Measurements from ENCODE around the gene SLC25A26.

The SLC25A26 gene

DNA sequence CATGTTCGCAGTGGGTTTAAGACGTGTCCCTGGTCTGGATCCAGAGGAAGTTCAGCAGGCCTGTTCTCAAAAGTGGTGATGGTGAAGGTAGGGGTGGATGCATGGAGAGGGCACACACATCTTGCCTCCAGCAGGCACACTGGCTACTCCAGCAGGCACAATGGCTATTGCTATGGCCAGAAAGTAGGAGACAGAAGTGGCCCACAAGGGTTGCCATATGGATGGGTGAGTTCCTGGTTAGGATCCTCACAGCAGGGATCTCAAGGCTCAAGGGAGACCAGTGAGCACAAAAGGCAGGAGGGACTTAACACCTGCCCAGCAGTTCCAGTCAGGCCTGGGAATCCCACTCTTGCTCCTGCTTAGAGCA lies 172.1 kb downstream of the SLC25A26 start:
- H3K79me2 ChIP-seq (ENCODE audit: control insufficient read depth, insufficient read depth, low read length, unreplicated experiment) = no peaks in the 10 kb centered on the region
- no peaks in the 10 kb centered on the region for H3K36me3 ChIP-seq (ENCODE audit: insufficient read depth, low read length)
- H3K4me3 ChIP-seq (ENCODE audit: low read depth, low read length) = no peak overlapping the region
- H3K4me1 ChIP-seq (ENCODE audit: control insufficient read depth, insufficient read depth, low read length, unreplicated experiment) = peaks cover 21% of the 10 kb centered on the region
- no peaks in the 10 kb centered on the region for H3K27me3 ChIP-seq (ENCODE audit: insufficient read depth, low read length)
- H3K27ac ChIP-seq (ENCODE audit: low read depth, low read length) = 0 out of 2 replicates have a peak overlapping the region, but pooled peaks have one; percentile 2
- H2AFZ ChIP-seq (ENCODE audit: low read length, unreplicated experiment) = no peak overlapping the region

DNA sequence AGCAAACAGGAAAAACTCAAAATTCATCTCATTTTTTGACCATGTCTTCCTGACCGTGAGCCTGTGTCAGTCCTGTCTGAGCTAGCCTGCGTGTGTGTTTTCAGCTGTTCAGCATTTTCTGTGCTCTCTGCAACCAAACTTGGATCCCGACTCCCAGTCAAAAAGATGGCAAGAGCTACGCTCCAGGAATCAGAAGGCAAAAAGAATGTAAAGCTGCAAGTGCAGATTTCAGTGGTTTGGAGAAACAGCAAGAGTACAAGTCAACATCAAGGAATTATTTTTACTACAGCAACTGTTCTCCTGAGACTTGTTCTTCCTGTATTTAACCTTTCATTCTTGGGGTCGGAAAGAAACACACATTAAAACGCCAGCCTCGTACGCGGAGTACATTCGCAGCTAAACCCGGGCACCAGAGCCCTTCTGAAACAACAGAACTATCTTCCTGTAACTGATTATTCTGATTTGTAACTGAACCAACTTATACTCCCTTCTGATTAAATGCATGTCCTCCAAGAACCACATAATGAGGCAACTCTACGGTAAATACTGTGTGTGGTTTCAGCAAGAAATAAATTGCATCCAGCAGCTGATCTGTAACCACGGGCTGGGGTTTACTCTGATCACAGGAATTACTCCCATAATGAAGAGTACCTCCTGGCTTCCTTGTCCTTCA lies 172.7 kb downstream of the SLC25A26 start:
- Histone ChIP-seq H2AFZ (ENCODE audit: low read length, unreplicated experiment) (peak overlapping the region; percentile 12), H3K79me2 (ENCODE audit: control insufficient read depth, insufficient read depth, low read length, unreplicated experiment) (no peaks in the 10 kb centered on the region), H3K4me3 (ENCODE audit: low read depth, low read length) (peak overlapping the region; percentile 29), H3K27me3 (ENCODE audit: insufficient read depth, low read length) (no peaks in the 10 kb centered on the region), H3K27ac (ENCODE audit: low read depth, low read length) (peak overlapping the region; percentile 34; the same call in 1 of the 2 replicates), H3K4me1 (ENCODE audit: control insufficient read depth, insufficient read depth, low read length, unreplicated experiment) (peaks cover 21% of the 10 kb centered on the region), H3K36me3 (ENCODE audit: insufficient read depth, low read length) (no peaks in the 10 kb centered on the region)

DNA sequence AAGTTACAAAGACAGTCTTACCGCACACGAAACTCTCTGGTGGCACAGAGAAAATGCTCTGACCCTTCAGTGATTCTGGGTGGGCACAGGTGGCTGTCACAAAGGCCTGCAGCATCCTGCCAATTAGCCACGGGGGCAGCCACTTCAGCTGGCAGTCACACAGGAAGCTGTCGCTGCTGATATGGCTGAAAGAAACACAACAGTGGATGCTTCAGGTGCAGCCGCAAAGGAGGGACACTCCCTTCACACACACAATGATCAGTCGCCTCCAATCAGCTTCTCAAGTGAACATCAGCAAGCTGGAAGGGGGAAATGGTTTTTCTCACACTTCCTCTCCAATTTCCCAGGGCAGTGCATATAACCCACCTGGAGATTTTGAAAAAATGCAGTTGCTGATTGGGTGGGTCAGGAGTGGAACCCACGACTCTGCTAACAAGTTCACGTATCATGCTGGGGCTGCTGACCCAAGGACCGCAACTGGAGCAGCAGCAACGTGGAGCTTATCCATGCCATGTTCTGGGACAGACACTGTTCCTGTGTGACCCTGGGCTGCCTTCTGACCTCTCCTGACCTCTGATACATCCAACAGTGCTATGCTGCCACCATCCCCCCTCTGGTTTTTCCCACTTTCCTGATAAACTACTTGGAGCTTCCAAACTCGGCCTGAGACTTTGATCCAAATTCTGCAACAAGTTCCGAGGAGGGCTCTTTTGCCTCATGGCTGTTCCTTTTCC lies 173.4 kb downstream of the SLC25A26 start:
- H3K4me1 ChIP-seq (ENCODE audit: control insufficient read depth, insufficient read depth, low read length, unreplicated experiment) = peaks cover 21% of the 10 kb centered on the region
- H3K79me2 ChIP-seq (ENCODE audit: control insufficient read depth, insufficient read depth, low read length, unreplicated experiment) = no peaks in the 10 kb centered on the region
- H2AFZ ChIP-seq (ENCODE audit: low read length, unreplicated experiment) = peak overlapping the region; percentile 33
- H3K27me3 ChIP-seq (ENCODE audit: insufficient read depth, low read length) = no peaks in the 10 kb centered on the region
- H3K4me3 ChIP-seq (ENCODE audit: low read depth, low read length) = 0 out of 2 replicates have a peak overlapping the region, but pooled peaks have one; percentile 40
- peak overlapping the region; percentile 34; the same call in 1 of the 2 replicates for H3K27ac ChIP-seq (ENCODE audit: low read depth, low read length)
- H3K36me3 ChIP-seq (ENCODE audit: insufficient read depth, low read length) = no peaks in the 10 kb centered on the region

GRCh38 chr3:66394753-66395249 lies 174.0 kb downstream of the SLC25A26 start:
- Histone ChIP-seq H3K36me3 (ENCODE audit: insufficient read depth, low read length) (no peaks in the 10 kb centered on the region), H2AFZ (ENCODE audit: low read length, unreplicated experiment) (peak overlapping the region; percentile 33), H3K27me3 (ENCODE audit: insufficient read depth, low read length) (no peaks in the 10 kb centered on the region), H3K27ac (ENCODE audit: low read depth, low read length) (peak overlapping the region; percentile 28; the same call in 1 of the 2 replicates), H3K79me2 (ENCODE audit: control insufficient read depth, insufficient read depth, low read length, unreplicated experiment) (no peaks in the 10 kb centered on the region), H3K4me1 (ENCODE audit: control insufficient read depth, insufficient read depth, low read length, unreplicated experiment) (peaks cover 21% of the 10 kb centered on the region), H3K4me3 (ENCODE audit: low read depth, low read length) (0 out of 2 replicates have a peak overlapping the region, but pooled peaks have one; percentile 40)

- Histone ChIP-seq H3K4me1 (ENCODE audit: control insufficient read depth, insufficient read depth, low read length, unreplicated experiment) (peaks cover 21% of the 10 kb centered on the region), H3K36me3 (ENCODE audit: insufficient read depth, low read length) (no peaks in the 10 kb centered on the region), H3K27me3 (ENCODE audit: insufficient read depth, low read length) (no peaks in the 10 kb centered on the region), H3K79me2 (ENCODE audit: control insufficient read depth, insufficient read depth, low read length, unreplicated experiment) (no peaks in the 10 kb centered on the region), H3K27ac (ENCODE audit: low read depth, low read length) (no peak overlapping the region), H3K4me3 (ENCODE audit: low read depth, low read length) (no peak overlapping the region), H2AFZ (ENCODE audit: low read length, unreplicated experiment) (no peak overlapping the region)
Observed at GRCh38 chr3:66395635-66396034, 174.8 kb downstream of the SLC25A26 start.

GRCh38 chr3:66396161-66396760 lies 175.5 kb downstream of the SLC25A26 start:
- no peak overlapping the region for H3K27ac ChIP-seq (ENCODE audit: low read depth, low read length)
- no peaks in the 10 kb centered on the region for H3K36me3 ChIP-seq (ENCODE audit: insufficient read depth, low read length)
- H3K4me3 ChIP-seq (ENCODE audit: low read depth, low read length) = no peak overlapping the region
- no peaks in the 10 kb centered on the region for H3K79me2 ChIP-seq (ENCODE audit: control insufficient read depth, insufficient read depth, low read length, unreplicated experiment)
- no peaks in the 10 kb centered on the region for H3K27me3 ChIP-seq (ENCODE audit: insufficient read depth, low read length)
- no peak overlapping the region for H2AFZ ChIP-seq (ENCODE audit: low read length, unreplicated experiment)
- peaks cover 21% of the 10 kb centered on the region for H3K4me1 ChIP-seq (ENCODE audit: control insufficient read depth, insufficient read depth, low read length, unreplicated experiment)

DNA sequence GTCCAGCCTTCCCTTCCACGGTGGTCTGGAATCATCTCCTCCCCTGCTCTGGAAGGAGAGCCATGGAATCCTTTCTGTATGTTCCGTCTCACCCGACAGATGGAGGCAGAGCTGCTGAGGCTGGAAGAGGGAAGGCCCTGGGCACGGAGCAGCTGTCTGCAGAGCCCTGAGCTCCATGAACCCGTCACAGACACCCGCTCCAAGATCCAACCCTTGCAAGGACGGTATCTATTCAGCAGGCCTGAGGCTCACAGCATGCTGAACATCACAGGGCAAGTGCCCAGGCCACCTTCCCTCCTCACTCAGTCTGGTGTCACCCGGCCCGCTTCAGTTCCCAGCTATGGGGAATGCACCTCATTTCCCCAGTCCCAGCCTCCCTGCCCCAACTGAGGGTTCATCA lies 176.1 kb downstream of the SLC25A26 start:
- Histone ChIP-seq H3K4me1 (ENCODE audit: control insufficient read depth, insufficient read depth, low read length, unreplicated experiment) (peaks cover 21% of the 10 kb centered on the region), H3K36me3 (ENCODE audit: insufficient read depth, low read length) (no peaks in the 10 kb centered on the region), H3K27me3 (ENCODE audit: insufficient read depth, low read length) (no peaks in the 10 kb centered on the region), H3K27ac (ENCODE audit: low read depth, low read length) (no peak overlapping the region), H3K79me2 (ENCODE audit: control insufficient read depth, insufficient read depth, low read length, unreplicated experiment) (no peaks in the 10 kb centered on the region), H2AFZ (ENCODE audit: low read length, unreplicated experiment) (no peak overlapping the region), H3K4me3 (ENCODE audit: low read depth, low read length) (no peak overlapping the region)

DNA sequence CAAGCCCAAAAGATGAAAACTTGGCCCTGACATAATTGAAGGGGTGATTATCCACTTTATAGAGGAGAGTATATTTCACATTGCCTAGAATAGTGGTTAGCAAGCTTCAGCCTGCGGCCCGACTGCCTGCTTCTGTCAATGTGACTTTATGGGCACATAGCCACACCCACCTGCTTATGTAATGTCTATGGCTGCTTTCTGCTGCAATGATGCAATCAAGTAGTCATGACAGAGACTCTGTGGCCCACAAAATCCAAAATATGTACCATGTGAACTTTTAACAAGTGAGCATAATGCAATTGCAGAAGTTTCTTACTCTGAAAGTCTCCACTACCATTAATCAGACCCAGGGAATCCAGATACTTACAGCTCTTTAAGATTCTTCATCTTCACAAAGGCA lies 176.9 kb downstream of the SLC25A26 start:
- Histone ChIP-seq H2AFZ (ENCODE audit: low read length, unreplicated experiment) (no peak overlapping the region), H3K79me2 (ENCODE audit: control insufficient read depth, insufficient read depth, low read length, unreplicated experiment) (no peaks in the 10 kb centered on the region), H3K27ac (ENCODE audit: low read depth, low read length) (no peak overlapping the region), H3K36me3 (ENCODE audit: insufficient read depth, low read length) (no peaks in the 10 kb centered on the region), H3K27me3 (ENCODE audit: insufficient read depth, low read length) (no peaks in the 10 kb centered on the region), H3K4me1 (ENCODE audit: control insufficient read depth, insufficient read depth, low read length, unreplicated experiment) (peaks cover 21% of the 10 kb centered on the region), H3K4me3 (ENCODE audit: low read depth, low read length) (no peak overlapping the region)

DNA sequence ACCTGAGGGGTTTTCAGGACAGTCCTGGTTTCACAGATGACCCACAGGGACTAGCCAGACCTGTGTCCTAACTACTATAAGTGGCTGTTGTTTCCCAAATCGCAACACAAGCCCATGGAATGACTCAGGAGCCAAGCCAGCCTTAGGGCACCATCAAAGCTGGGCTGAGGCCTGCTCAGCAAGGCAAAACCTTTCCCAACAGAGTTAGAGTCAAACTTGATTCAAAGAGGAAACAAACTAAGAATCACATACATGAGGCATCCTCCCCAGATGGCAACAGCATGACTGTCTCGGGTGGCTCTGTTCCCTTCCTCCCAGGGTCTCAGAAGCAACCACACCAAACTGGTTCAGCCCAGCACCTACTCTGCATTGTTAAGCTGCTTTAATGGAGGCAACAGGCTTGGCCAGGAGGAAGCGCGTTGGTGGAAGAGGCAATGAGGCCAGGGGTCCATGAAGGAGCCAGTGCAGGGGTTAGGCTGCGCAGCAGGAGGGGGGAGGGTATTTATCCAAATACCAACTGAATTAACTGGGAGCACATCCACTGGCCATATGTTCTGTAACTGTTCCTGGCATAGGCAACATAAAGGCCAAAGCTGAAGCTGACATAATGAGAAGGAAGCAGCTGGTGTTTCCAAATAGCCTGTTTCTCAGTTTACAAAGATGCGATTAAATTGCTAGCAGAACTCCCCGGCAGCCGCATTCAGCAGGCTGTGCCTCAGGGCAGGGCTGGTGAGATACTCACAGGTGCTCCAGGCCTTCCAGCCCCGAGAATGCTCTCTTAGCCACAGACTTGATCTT lies 177.6 kb downstream of the SLC25A26 start:
- H3K4me1 ChIP-seq (ENCODE audit: control insufficient read depth, insufficient read depth, low read length, unreplicated experiment) = peaks cover 14% of the 10 kb centered on the region
- no peak overlapping the region for H3K27ac ChIP-seq (ENCODE audit: low read depth, low read length)
- no peaks in the 10 kb centered on the region for H3K79me2 ChIP-seq (ENCODE audit: control insufficient read depth, insufficient read depth, low read length, unreplicated experiment)
- H3K27me3 ChIP-seq (ENCODE audit: insufficient read depth, low read length) = no peaks in the 10 kb centered on the region
- H2AFZ ChIP-seq (ENCODE audit: low read length, unreplicated experiment) = no peak overlapping the region
- no peaks in the 10 kb centered on the region for H3K36me3 ChIP-seq (ENCODE audit: insufficient read depth, low read length)
- H3K4me3 ChIP-seq (ENCODE audit: low read depth, low read length) = no peak overlapping the region

DNA sequence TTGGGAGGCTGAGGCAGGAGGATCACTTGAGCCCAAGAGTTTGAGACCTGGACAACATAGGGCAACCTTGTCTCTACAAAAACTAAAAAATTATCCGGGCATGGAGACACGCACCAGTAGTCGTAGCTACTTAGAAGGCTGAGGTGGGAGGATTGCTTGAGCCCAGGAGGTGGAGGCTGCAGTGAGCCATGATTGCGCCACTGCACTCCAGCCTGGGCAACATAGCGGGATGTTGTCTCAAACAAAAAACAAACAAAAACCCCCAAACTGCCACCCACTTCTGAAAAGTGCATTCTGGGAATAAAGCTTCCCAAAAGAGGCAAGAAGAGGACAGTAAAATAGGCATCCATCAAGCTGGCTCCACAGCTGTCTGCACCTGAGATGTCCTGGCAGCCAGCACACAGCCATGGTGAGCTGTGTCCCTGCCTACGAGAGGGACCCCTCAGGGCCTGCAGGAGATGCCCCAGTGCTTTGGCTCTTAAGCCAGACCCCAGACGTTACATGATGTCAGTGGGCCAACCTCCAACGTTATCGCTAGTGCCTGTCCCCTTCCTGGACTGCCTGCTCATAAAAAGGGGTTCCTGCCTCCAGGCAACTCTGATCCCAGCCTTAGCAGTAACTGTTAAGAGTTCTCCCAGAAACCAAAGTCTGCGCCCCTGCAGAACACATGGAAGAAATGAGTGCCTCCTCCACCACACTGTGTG lies 178.9 kb downstream of the SLC25A26 start:
- Histone ChIP-seq H2AFZ (ENCODE audit: low read length, unreplicated experiment) (no peak overlapping the region), H3K36me3 (ENCODE audit: insufficient read depth, low read length) (no peaks in the 10 kb centered on the region), H3K79me2 (ENCODE audit: control insufficient read depth, insufficient read depth, low read length, unreplicated experiment) (no peaks in the 10 kb centered on the region), H3K4me1 (ENCODE audit: control insufficient read depth, insufficient read depth, low read length, unreplicated experiment) (peaks cover 1% of the 10 kb centered on the region), H3K4me3 (ENCODE audit: low read depth, low read length) (no peak overlapping the region), H3K27me3 (ENCODE audit: insufficient read depth, low read length) (no peaks in the 10 kb centered on the region), H3K27ac (ENCODE audit: low read depth, low read length) (no peak overlapping the region)
